Measurements from ENCODE around the gene MZT2B. TPM values are rescaled to one million over a fixed set of nuclear protein-coding genes. Genes with fewer than 3 reads are reported as not detected.

Gene MZT2B
- total RNA-seq, 1 experiment from 2014 or later: 198 TPM

- no peak overlapping the region for H3K56ac ChIP-seq (ENCODE audit: insufficient read length, low read depth, low read length)
- H2BK20ac ChIP-seq (ENCODE audit: low read depth, low read length, poor library complexity, severe bottlenecking): no peak overlapping the region
- peaks cover 4 to 18% (median 9%) of the 10 kb centered on the region in 3 experiments; a peak in 5 of 7 replicates for H3K36me3 Mint-ChIP-seq (ENCODE audit: insufficient read depth in 1 of 3, low read depth in 3 of 3)
- no peaks in the 10 kb centered on the region for H3K27me3 Mint-ChIP-seq (ENCODE audit: low read depth)
- peak overlapping the region; percentile 68 for H3K4me2 ChIP-seq (ENCODE audit: insufficient read depth, insufficient read length, low read length)
- no peak overlapping the region for H2BK5ac ChIP-seq (ENCODE audit: insufficient read length, low read length)
- no peak overlapping the region for H3K23ac ChIP-seq (ENCODE audit: insufficient read length, low read depth, low read length)
- no peak overlapping the region for H2BK15ac ChIP-seq (ENCODE audit: low read depth, low read length)
- no peak overlapping the region for H3K27ac ChIP-seq (ENCODE audit: insufficient read length, low read depth, low read length)
- no peak overlapping the region; the same call in 1 of the 2 replicates for H3K14ac ChIP-seq (ENCODE audit: insufficient read depth, low read length)
- TF ChIP-seq, protein P1, sequence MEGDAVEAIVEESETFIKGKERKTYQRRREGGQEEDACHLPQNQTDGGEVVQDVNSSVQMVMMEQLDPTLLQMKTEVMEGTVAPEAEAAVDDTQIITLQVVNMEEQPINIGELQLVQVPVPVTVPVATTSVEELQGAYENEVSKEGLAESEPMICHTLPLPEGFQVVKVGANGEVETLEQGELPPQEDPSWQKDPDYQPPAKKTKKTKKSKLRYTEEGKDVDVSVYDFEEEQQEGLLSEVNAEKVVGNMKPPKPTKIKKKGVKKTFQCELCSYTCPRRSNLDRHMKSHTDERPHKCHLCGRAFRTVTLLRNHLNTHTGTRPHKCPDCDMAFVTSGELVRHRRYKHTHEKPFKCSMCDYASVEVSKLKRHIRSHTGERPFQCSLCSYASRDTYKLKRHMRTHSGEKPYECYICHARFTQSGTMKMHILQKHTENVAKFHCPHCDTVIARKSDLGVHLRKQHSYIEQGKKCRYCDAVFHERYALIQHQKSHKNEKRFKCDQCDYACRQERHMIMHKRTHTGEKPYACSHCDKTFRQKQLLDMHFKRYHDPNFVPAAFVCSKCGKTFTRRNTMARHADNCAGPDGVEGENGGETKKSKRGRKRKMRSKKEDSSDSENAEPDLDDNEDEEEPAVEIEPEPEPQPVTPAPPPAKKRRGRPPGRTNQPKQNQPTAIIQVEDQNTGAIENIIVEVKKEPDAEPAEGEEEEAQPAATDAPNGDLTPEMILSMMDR (conservative IDR thresholded peaks at IDR 0.05): no peak
- H3K4me3 Mint-ChIP-seq: peak overlapping the region; percentile 68 to 79
- no peak overlapping the region for H3K9ac ChIP-seq (ENCODE audit: extremely low read depth, insufficient read length, low read length)
- WGBS (ENCODE audit: extremely low coverage, insufficient read length, low lambda C conversion rate): no CpG with 5 or more reads among the region's 26 CpGs
- H3K9me3 ChIP-seq (ENCODE audit: control insufficient read depth, low read depth, low read length): no peaks in the 10 kb centered on the region
- H3K27me3 ChIP-seq (ENCODE audit: insufficient read depth, low read length): no peaks in the 10 kb centered on the region
- H3K4ac ChIP-seq (ENCODE audit: low read depth, low read length): no peak overlapping the region
- H2AK5ac ChIP-seq (ENCODE audit: insufficient read length, low read length): no peak overlapping the region
- H3K27ac Mint-ChIP-seq: no peak overlapping the region
- no peak overlapping the region for H2BK120ac ChIP-seq (ENCODE audit: low read depth, low read length, poor library complexity, severe bottlenecking)
- H3K9me3 Mint-ChIP-seq: no peaks in the 10 kb centered on the region
- no peaks in the 10 kb centered on the region for H4K20me1 ChIP-seq (ENCODE audit: control insufficient read depth, insufficient read depth, insufficient read length)
- no peak overlapping the region for H3T11ph ChIP-seq (ENCODE audit: low read length)
- H3K79me2 ChIP-seq (ENCODE audit: insufficient read depth, low read length): peaks cover 17% of the 10 kb centered on the region; the same call in 1 of the 2 replicates
- H4K91ac ChIP-seq (ENCODE audit: insufficient read length, low read depth, low read length): no peak overlapping the region
- no peak overlapping the region for H2BK12ac ChIP-seq (ENCODE audit: insufficient read length, low read depth, low read length)
- no peaks in the 10 kb centered on the region for H3K79me1 ChIP-seq (ENCODE audit: insufficient read depth, low read depth, low read length, poor library complexity, severe bottlenecking)
- peaks cover 4 to 13% of the 10 kb centered on the region in 2 experiments; a peak in 3 of 4 replicates for H3K4me1 Mint-ChIP-seq
- H4K5ac ChIP-seq (ENCODE audit: insufficient read length, low read depth, low read length): no peak overlapping the region
- H3K23me2 ChIP-seq (ENCODE audit: insufficient read length, low read depth, low read length, poor library complexity, severe bottlenecking): no peaks in the 10 kb centered on the region
- H2AFZ ChIP-seq (ENCODE audit: low read length): no peak overlapping the region
- no peak overlapping the region for H4K8ac ChIP-seq (replicated peaks; ENCODE audit: insufficient read length, low read depth, low read length)
- H3K4me1 ChIP-seq (ENCODE audit: insufficient read depth, low read length): no peaks in the 10 kb centered on the region
- H3K18ac ChIP-seq (ENCODE audit: insufficient read length, low read depth, low read length): no peak overlapping the region
- DNase-seq: no peak
Observed at GRCh38 chr2:130183512-130184373, 1.7 kb downstream of the MZT2B start.

Data from H9 (cell line).